Upper lobe of left lung (tissue), 4 donors: ENCODE results near the gene MRPS5.

ENCODE experiments used
- POLR2A ChIP-seq, 4 donors: fragments of 450-650 bp; IDR thresholded peaks; one replicate each; pipeline ENCODE4 v1.5.1; 2016 to 2017; ENCODE audit warnings: antibody characterized with exemption in 4 of 4, mild to moderate bottlenecking in 2 of 4
- POLR2AphosphoS5 ChIP-seq, 2 donors: sonication (generic); formaldehyde crosslinking; IDR thresholded peaks; one replicate each; pipeline ENCODE4 v1.5.1; 2017; ENCODE audit warnings: antibody characterized with exemption in 2 of 2
- TF ChIP-seq, protein P1 (sequence below), 6 experiments: fragments of 450-650 bp in 4 of 6; fragments of 200-600 bp in 2 of 6; sonication (generic) in 2 of 6; IDR thresholded peaks; one replicate each; pipeline ENCODE4 v1.5.1; 2016 to 2019; ENCODE audit warnings: antibody characterized with exemption in 6 of 6

DNA sequence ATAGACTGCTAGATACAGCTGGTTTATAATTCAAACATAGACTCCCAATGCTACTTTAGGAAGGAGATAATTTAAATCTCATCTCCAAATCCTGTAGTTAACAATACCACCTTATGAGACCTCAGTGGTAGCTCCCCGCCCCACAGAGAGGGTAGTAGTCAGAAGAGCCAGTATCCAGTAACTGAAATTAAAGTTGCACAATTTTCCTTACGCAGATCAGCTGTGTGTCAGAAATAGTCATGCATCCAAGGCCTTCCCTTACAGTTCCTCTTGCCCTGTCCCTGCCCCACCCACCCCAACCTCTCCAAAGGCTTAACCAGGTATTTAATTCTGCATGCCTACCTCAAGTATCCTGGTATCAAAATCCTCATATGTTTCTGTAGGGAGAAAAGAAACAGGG, 15.5 kb downstream of the MRPS5 start:
- TF ChIP-seq POLR2AphosphoS5 (IDR thresholded peaks at IDR 0.05): no peak
- TF ChIP-seq, protein P1, sequence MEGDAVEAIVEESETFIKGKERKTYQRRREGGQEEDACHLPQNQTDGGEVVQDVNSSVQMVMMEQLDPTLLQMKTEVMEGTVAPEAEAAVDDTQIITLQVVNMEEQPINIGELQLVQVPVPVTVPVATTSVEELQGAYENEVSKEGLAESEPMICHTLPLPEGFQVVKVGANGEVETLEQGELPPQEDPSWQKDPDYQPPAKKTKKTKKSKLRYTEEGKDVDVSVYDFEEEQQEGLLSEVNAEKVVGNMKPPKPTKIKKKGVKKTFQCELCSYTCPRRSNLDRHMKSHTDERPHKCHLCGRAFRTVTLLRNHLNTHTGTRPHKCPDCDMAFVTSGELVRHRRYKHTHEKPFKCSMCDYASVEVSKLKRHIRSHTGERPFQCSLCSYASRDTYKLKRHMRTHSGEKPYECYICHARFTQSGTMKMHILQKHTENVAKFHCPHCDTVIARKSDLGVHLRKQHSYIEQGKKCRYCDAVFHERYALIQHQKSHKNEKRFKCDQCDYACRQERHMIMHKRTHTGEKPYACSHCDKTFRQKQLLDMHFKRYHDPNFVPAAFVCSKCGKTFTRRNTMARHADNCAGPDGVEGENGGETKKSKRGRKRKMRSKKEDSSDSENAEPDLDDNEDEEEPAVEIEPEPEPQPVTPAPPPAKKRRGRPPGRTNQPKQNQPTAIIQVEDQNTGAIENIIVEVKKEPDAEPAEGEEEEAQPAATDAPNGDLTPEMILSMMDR (IDR thresholded peaks at IDR 0.05): no peak
- TF ChIP-seq POLR2A (IDR thresholded peaks at IDR 0.05): no peak
